K562 (cell line): ENCODE results near the gene KRTAP4-11. TPM values are rescaled to one million over a fixed set of nuclear protein-coding genes. Genes with fewer than 3 reads are reported as not detected.

ENCODE experiments used
- ATAC-seq: fragments of 200-7000 bp; cut with Tn5 transposase; 3 replicates; pipeline ENCODE4 v1.9.1; 2020; ENCODE audit warnings: moderate library complexity
- BruUV-seq: library from RNA; stranded (reverse); fragments of 400-500 nt; replicated peaks from 2 replicates; lab custom pipeline; 2021; lab: Mats Ljungman, UMichigan
- CTCF ChIA-PET: fragments of 300-600 bp; formaldehyde crosslinking; extraction: SDS; loops from one replicate; lab custom pipeline; 2021; ENCODE audit warnings: low intra/inter-chr PET ratio; lab: Yijun Ruan, JAX
- POLR2A ChIA-PET: fragments of 300-600, 350-650 bp; sonication (Branson Sonifier 250); formaldehyde crosslinking; extraction: SDS; loops from one replicate; lab custom pipeline; 2021; ENCODE audit warnings: antibody characterized with exemption, inconsistent platforms; lab: Yijun Ruan, JAX
- DNase-seq, 4 experiments: peaks; one replicate each; pipeline versions ENCODE4 v3.0.0 to v3.0.0-alpha.2; 2011 to 2018; ENCODE audit warnings: low spot score in 3 of 4, mixed read lengths in 3 of 4; ENCODE audit errors: extremely low read depth in 1 of 4
- FAIRE-seq: peaks from 2 replicates; lab custom pipeline; 2011; peaks lifted over from hg19 to GRCh38; lab: Jason Lieb, UNC
- H2AFZ ChIP-seq: 2 replicates; pipeline ENCODE4 v1.6.0; 2011; ENCODE audit warnings: low read depth, low read length, control low read depth, inconsistent platforms
- H3K27ac ChIP-seq: fragments of 200-600 bp; 3 replicates; pipeline ENCODE4 v1.8.0; 2011; ENCODE audit warnings: low read depth, mild to moderate bottlenecking, control low read depth, inconsistent platforms, low read length, moderate library complexity, mixed read lengths; ENCODE audit errors: extremely low read depth
- H3K27me3 ChIP-seq, 2 experiments: fragments of 300-600 bp in 1 of 2; 2 replicates in 1 of 2; 3 replicates in 1 of 2; pipeline versions ENCODE4 v1.6.0 to v1.8.0; 2011; ENCODE audit warnings: inconsistent platforms in 2 of 2, low read length in 2 of 2, mild to moderate bottlenecking in 1 of 2, mixed read lengths in 1 of 2, moderate library complexity in 1 of 2; ENCODE audit not compliant: control insufficient read depth in 2 of 2, insufficient read depth in 2 of 2
- H3K36me3 ChIP-seq: fragments of 300-600 bp; 3 replicates; pipeline ENCODE4 v1.8.0; 2011; ENCODE audit warnings: mild to moderate bottlenecking, low read length, inconsistent platforms; ENCODE audit not compliant: control insufficient read depth, insufficient read depth
- H3K4me1 ChIP-seq, 2 experiments: fragments of 200-600 bp in 1 of 2; replicated peaks in 1 of 2; 2 replicates in 1 of 2; 3 replicates in 1 of 2; pipeline versions ENCODE4 v1.5.1 to v1.8.0; 2011; ENCODE audit warnings: inconsistent platforms in 2 of 2, low read length in 2 of 2, mild to moderate bottlenecking in 1 of 2, mixed read lengths in 1 of 2, moderate library complexity in 1 of 2; ENCODE audit not compliant: control insufficient read depth in 2 of 2, insufficient read depth in 2 of 2
- H3K4me2 ChIP-seq: 2 replicates; pipeline ENCODE4 v1.6.1; 2011; ENCODE audit warnings: low read length, control low read depth, inconsistent platforms, mixed read lengths; ENCODE audit not compliant: insufficient read depth
- H3K4me3 ChIP-seq: fragments of 200-600 bp; sonication (generic), shearing (Covaris generic); 2 replicates; pipeline ENCODE4 v1.5.1; 2016; ENCODE audit warnings: control low read depth, inconsistent platforms
- H3K79me2 ChIP-seq: fragments of 200-600 bp; 3 replicates; pipeline ENCODE4 v1.8.0; 2011; ENCODE audit warnings: low read length, inconsistent platforms; ENCODE audit not compliant: control insufficient read depth, insufficient read depth
- H3K9ac ChIP-seq, 2 experiments: 2 replicates each; pipeline versions ENCODE4 v1.6.0 to v1.6.1; 2011; ENCODE audit warnings: low read depth in 2 of 2, low read length in 2 of 2, control low read depth in 1 of 2, inconsistent platforms in 1 of 2, mild to moderate bottlenecking in 1 of 2, mixed read lengths in 1 of 2; ENCODE audit not compliant: insufficient read depth in 1 of 2
- H3K9me1 ChIP-seq: one replicate; pipeline ENCODE4 v1.6.0; 2011; ENCODE audit warnings: inconsistent platforms, mild to moderate bottlenecking, low read length, moderate library complexity; ENCODE audit not compliant: control insufficient read depth, insufficient read depth
- H3K9me3 ChIP-seq: replicated peaks from 2 replicates; pipeline ENCODE4 v1.5.1; 2011; ENCODE audit warnings: low read depth, low read length, inconsistent platforms; ENCODE audit not compliant: control insufficient read depth, insufficient read depth
- H4K20me1 ChIP-seq: replicated peaks from 2 replicates; pipeline ENCODE4 v1.6.1; 2011; ENCODE audit warnings: low read length, inconsistent platforms, mixed read lengths; ENCODE audit not compliant: control insufficient read depth, insufficient read depth
- C11orf30 ChIP-seq: fragments of 450-650 bp; IDR thresholded peaks from 2 replicates; pipeline ENCODE4 v1.6.1; 2016; ENCODE audit warnings: low read depth, mild to moderate bottlenecking
- CBX2 ChIP-seq: fragments of 200-600 bp; sonication (generic); IDR thresholded peaks from one replicate; pipeline ENCODE4 v1.6.1; 2012; ENCODE audit warnings: mild to moderate bottlenecking, low read length, inconsistent platforms; ENCODE audit not compliant: insufficient read depth, poor library complexity, severe bottlenecking
- E2F8 ChIP-seq: fragments of 450-650 bp; IDR thresholded peaks from 2 replicates; pipeline ENCODE4 v1.7.1; 2018; ENCODE audit warnings: mild to moderate bottlenecking, low read depth; ENCODE audit not compliant: partially characterized antibody
- GTF2B ChIP-seq: IDR thresholded peaks from 2 replicates; pipeline ENCODE4 v1.6.1; 2011; ENCODE audit not compliant: insufficient read length; ENCODE audit errors: extremely low read depth
- GTF2F1 ChIP-seq: IDR thresholded peaks from 2 replicates; pipeline ENCODE4 v1.6.1; 2011; ENCODE audit warnings: low read depth, low read length, improper control_type of control experiment
- IFI16 ChIP-seq: fragments of 250-450 bp; sonication (Bioruptor Pico); IDR thresholded peaks from 2 replicates; pipeline ENCODE4 v2.1.2; 2022; ENCODE audit warnings: mild to moderate bottlenecking, inconsistent platforms
- KLF6 ChIP-seq: fragments of 250-450 bp; sonication (Bioruptor Pico); IDR thresholded peaks from 2 replicates; pipeline ENCODE4 v1.4.0; 2020; ENCODE audit warnings: mild to moderate bottlenecking, moderate library complexity, borderline replicate concordance
- LARP7 ChIP-seq: fragments of 450-650 bp; IDR thresholded peaks from 2 replicates; pipeline ENCODE4 v1.6.1; 2016
- PCBP2 ChIP-seq: fragments of 200-400 bp; formaldehyde crosslinking; IDR thresholded peaks from 2 replicates; pipeline ENCODE4 v1.6.1; 2018; ENCODE audit warnings: low read length, low read depth, mild to moderate bottlenecking, moderate library complexity; ENCODE audit not compliant: poor library complexity, severe bottlenecking
- RBBP5 ChIP-seq: fragments of 200-600 bp; sonication (generic); IDR thresholded peaks from 2 replicates; pipeline ENCODE4 v1.6.1; 2012; ENCODE audit warnings: borderline replicate concordance, mild to moderate bottlenecking, low read length, control low read depth, inconsistent platforms; ENCODE audit not compliant: insufficient read depth, poor library complexity, severe bottlenecking
- SMARCB1 ChIP-seq: IDR thresholded peaks from 2 replicates; pipeline ENCODE4 v1.6.1; 2011; ENCODE audit warnings: improper control_type of control experiment, low read depth; ENCODE audit not compliant: insufficient read length
- TBL1XR1 ChIP-seq, 2 experiments: IDR thresholded peaks; 2 replicates each; pipeline ENCODE4 v1.6.1; 2012; ENCODE audit warnings: improper control_type of control experiment in 2 of 2, low read length in 2 of 2, mild to moderate bottlenecking in 1 of 2
- ZNF282 ChIP-seq: sonication (generic); formaldehyde crosslinking; IDR thresholded peaks from 2 replicates; pipeline ENCODE4 v1.8.1; 2023; ENCODE audit warnings: missing genetic modification reagents
- ZNF316 ChIP-seq: fragments of 450-650 bp; IDR thresholded peaks from 2 replicates; pipeline ENCODE4 v1.6.1; 2016
- WGBS: fragments of 100-300 bp; shearing (Covaris generic); methylation state at CpG from one replicate; pipeline ENCODE4 v1.1.6; 2016; ENCODE audit warnings: low coverage, mixed read lengths; ENCODE audit not compliant: insufficient coverage; ENCODE audit errors: missing lambda C conversion rate; 5-methylcytosine and 5-hydroxymethylcytosine counted together
- in situ Hi-C: fragments of 300-500 bp; cut with MboI; formaldehyde crosslinking; loops from 4 replicates; pipeline ENCODE4 v1.15.0; 2018; ENCODE audit warnings: inconsistent platforms, mixed read lengths
- intact Hi-C: fragments of 100-400 bp; cut with micrococcal nuclease; formaldehyde crosslinking; loops from 2 replicates; pipeline ENCODE4 v1.14.2; 2022
- polyA plus RNA-seq, 8 experiments: library from polyadenylated mRNA; depleted of rRNA in 4 of 8; stranded (reverse) in 5 of 8; unstranded in 3 of 8; fragments of >200 nt; fragmentation: Nextera tagmentation in 2 of 8; fragmentation: Illumina TruSeq in 1 of 8; extraction: Ambion mirVana in 2 of 8; extraction: Trizol in 1 of 8; gene quantifications; 2 replicates each; pipeline versions ENCODE4 v1.2.1 to v1.2.3, GENCODE V29; 2011 to 2014; ENCODE audit warnings: inconsistent platforms in 1 of 8, missing spikeins in 1 of 8
- total RNA-seq, 7 experiments: library from RNA; depleted of rRNA in 6 of 7; stranded (reverse); fragments of >200 nt in 6 of 7; fragmentation: Illumina TruSeq in 2 of 7; extraction: Trizol in 2 of 7; gene quantifications; 2 replicates each; pipeline versions ENCODE4 v1.2.1 to v1.2.3, GENCODE V29; 2011 to 2021; ENCODE audit warnings: low replicate concordance in 1 of 7
- TF ChIP-seq, protein P1 (sequence below): sonication (generic); formaldehyde crosslinking; IDR thresholded peaks from 2 replicates; pipeline ENCODE4 v1.8.0; 2022; ENCODE audit warnings: mild to moderate bottlenecking, missing genetic modification reagents

Gene KRTAP4-11
- total and polyA plus RNA-seq, 9 of the 15 experiments (the other 6 are each of a cell fraction or from before 2014, with no cell fraction given): not detected

DNA sequence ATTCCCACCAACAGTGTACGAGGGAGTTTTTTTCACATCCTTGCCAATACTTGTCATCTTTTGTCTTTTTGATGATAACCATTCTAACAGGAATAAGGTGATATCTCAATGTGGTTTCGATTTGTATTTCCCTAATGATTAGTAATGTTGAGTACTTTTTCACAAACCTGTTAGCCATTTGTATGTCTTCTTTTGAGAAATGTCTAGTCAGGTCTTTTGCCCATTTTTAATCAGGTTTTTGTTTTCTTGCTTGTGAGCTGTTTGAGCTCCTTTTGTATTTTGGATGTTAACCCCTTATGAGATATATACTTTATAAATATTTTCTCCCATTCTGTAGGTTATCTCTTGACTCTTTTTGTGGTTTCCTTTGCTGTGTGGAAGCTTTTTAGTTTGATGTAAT, 33.4 kb upstream of the KRTAP4-11 start:
- no peaks in the 10 kb centered on the region for H3K79me2 ChIP-seq
- no peak overlapping the region for H3K9ac ChIP-seq
- ChIA-PET POLR2A (no interaction called here), CTCF (no interaction called here)
- FAIRE-seq (no peak), DNase-seq (no peak), ATAC-seq (no peak)
- WGBS: 0% methylated on average over 2 of the region's 2 CpGs
- no peaks in the 10 kb centered on the region for H3K9me1 ChIP-seq
- intact Hi-C loops (no loop called here), in situ Hi-C loops (no loop called here)
- no peak overlapping the region for H3K4me3 ChIP-seq
- no peaks in the 10 kb centered on the region; a peak in 1 of 5 replicates for H3K27me3 ChIP-seq
- no peak overlapping the region for H3K27ac ChIP-seq
- no peak overlapping the region for H2AFZ ChIP-seq
- no peaks in the 10 kb centered on the region for H3K36me3 ChIP-seq
- no peaks in the 10 kb centered on the region for H3K9me3 ChIP-seq
- H3K4me1 ChIP-seq: no peaks in the 10 kb centered on the region
- no TSS peak for BruUV-seq
- H4K20me1 ChIP-seq: no peaks in the 10 kb centered on the region
- H3K4me2 ChIP-seq: no peak overlapping the region
- no peak for TF ChIP-seq GTF2F1
- TF ChIP-seq, protein P1, sequence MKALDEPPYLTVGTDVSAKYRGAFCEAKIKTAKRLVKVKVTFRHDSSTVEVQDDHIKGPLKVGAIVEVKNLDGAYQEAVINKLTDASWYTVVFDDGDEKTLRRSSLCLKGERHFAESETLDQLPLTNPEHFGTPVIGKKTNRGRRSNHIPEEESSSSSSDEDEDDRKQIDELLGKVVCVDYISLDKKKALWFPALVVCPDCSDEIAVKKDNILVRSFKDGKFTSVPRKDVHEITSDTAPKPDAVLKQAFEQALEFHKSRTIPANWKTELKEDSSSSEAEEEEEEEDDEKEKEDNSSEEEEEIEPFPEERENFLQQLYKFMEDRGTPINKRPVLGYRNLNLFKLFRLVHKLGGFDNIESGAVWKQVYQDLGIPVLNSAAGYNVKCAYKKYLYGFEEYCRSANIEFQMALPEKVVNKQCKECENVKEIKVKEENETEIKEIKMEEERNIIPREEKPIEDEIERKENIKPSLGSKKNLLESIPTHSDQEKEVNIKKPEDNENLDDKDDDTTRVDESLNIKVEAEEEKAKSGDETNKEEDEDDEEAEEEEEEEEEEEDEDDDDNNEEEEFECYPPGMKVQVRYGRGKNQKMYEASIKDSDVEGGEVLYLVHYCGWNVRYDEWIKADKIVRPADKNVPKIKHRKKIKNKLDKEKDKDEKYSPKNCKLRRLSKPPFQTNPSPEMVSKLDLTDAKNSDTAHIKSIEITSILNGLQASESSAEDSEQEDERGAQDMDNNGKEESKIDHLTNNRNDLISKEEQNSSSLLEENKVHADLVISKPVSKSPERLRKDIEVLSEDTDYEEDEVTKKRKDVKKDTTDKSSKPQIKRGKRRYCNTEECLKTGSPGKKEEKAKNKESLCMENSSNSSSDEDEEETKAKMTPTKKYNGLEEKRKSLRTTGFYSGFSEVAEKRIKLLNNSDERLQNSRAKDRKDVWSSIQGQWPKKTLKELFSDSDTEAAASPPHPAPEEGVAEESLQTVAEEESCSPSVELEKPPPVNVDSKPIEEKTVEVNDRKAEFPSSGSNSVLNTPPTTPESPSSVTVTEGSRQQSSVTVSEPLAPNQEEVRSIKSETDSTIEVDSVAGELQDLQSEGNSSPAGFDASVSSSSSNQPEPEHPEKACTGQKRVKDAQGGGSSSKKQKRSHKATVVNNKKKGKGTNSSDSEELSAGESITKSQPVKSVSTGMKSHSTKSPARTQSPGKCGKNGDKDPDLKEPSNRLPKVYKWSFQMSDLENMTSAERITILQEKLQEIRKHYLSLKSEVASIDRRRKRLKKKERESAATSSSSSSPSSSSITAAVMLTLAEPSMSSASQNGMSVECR: no peak
- peak; percentile 64 for TF ChIP-seq ZNF316
- no peak for TF ChIP-seq GTF2B
- TF ChIP-seq E2F8: no peak
- no peak for TF ChIP-seq TBL1XR1 (IDR thresholded peaks at IDR 0.05; ENCODE audit: low read length in 2 of 2)
- no peak for TF ChIP-seq SMARCB1
- TF ChIP-seq LARP7: no peak
- TF ChIP-seq RBBP5: no peak
- TF ChIP-seq CBX2: no peak
- TF ChIP-seq IFI16: no peak
- no peak for TF ChIP-seq KLF6 (CRISPR knock-in tag)
- peak; percentile 53; the same call in 1 of the 2 replicates for TF ChIP-seq C11orf30
- no peak for TF ChIP-seq PCBP2
- no peak for TF ChIP-seq ZNF282
